ENCODE measurements around the gene LARGE1. TPM values are rescaled to one million over a fixed set of nuclear protein-coding genes. Genes with fewer than 3 reads are reported as not detected.

The LARGE1 gene
- total RNA-seq, 1 donor = 13.4 TPM

DNA sequence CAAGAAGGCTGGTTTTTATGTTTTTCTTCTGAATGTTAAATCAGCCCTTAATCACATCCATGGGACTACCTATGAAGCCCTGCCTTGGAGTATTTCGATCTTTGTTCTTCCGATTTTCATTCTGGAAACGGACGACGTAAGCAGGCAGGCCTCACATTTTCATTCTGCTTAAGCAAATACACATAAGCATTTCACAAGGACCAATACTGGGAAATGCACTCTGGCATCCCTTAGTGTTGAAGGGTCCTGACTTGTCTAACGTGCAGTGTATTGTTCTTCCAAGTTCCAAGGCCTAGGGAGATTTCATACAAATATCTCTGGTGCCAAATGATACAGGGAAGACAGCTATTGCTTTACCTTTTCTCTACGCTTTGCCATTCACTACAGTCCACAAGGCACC is 143.8 kb downstream of the LARGE1 start:
- DNase-seq (ENCODE audit: low read depth) = no peak
- TF ChIP-seq, protein P1, sequence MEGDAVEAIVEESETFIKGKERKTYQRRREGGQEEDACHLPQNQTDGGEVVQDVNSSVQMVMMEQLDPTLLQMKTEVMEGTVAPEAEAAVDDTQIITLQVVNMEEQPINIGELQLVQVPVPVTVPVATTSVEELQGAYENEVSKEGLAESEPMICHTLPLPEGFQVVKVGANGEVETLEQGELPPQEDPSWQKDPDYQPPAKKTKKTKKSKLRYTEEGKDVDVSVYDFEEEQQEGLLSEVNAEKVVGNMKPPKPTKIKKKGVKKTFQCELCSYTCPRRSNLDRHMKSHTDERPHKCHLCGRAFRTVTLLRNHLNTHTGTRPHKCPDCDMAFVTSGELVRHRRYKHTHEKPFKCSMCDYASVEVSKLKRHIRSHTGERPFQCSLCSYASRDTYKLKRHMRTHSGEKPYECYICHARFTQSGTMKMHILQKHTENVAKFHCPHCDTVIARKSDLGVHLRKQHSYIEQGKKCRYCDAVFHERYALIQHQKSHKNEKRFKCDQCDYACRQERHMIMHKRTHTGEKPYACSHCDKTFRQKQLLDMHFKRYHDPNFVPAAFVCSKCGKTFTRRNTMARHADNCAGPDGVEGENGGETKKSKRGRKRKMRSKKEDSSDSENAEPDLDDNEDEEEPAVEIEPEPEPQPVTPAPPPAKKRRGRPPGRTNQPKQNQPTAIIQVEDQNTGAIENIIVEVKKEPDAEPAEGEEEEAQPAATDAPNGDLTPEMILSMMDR (IDR thresholded peaks at IDR 0.05; ENCODE audit: insufficient read depth, low read depth, low read length) = no peak
- H3K4me3 ChIP-seq (ENCODE audit: low read depth, low read length) = no peak overlapping the region

DNA sequence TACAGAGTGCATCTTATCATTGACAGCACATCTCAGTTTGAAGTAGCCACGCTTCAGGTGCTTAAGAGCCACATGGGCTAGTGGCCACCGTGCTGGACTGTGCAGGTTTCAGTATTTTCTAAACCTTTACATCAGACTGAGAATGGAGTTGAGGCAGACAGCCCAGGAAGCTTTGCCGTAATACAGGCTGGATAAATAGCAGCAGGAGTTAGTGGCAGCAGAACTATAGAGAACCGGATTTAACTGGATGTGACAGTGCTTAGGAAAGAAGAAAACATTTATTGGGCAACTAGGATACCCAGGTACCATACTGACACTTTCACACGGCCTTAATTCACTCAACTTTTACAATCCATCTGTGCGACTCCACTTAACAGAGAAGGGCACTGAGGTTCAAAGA is 145.5 kb downstream of the LARGE1 start:
- TF ChIP-seq, protein P1 (IDR thresholded peaks at IDR 0.05; ENCODE audit: insufficient read depth, low read depth, low read length) = no peak
- DNase-seq (ENCODE audit: low read depth) = no peak
- H3K4me3 ChIP-seq (ENCODE audit: low read depth, low read length) = no peak overlapping the region

DNA sequence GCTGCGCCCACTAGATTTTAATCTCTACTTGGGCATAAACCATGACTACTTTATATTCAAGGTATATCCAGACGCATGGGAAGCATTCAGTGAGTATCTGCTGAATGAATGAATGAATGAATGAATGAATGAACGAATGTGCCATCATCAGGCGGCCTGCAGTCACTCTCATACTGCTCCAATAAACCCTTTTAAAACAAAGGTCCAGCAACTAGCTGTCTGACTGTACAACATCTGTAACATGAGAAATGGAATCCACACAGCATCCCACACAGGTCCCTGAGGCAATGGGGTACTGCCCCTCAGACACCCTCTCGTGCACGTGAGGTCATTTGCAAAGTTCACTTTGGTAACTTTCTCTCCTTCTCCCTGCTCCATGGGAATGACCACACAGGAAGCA is 147.5 kb downstream of the LARGE1 start:
- no peak for DNase-seq (ENCODE audit: low read depth)

DNA sequence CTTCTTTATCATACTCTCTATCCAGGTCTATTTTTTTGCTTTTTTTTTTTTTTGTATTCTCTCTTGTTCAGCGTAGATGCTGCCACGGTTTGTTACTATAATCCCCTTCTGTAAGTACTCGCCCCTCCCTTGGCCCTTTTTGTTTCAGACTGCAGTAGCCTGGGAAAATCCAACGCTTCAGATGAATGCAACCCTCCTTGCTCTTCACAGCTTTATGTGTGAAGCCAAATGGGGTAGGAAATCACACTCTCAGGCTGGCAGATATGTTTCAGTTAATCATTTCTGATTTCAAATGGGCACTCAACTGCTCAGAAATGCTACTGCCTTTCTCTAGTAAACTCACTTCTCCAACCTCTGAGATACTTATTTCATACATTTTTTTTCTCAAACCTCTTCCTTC is 149.1 kb downstream of the LARGE1 start:
- no peak overlapping the region for H3K4me3 ChIP-seq (ENCODE audit: low read depth, low read length)
- no peak for DNase-seq (ENCODE audit: low read depth)
- TF ChIP-seq, protein P1 (IDR thresholded peaks at IDR 0.05; ENCODE audit: insufficient read depth, low read depth, low read length) = no peak

More for the DNA sequence above, 147.5 kb downstream of the LARGE1 start:
- H3K4me3 ChIP-seq (ENCODE audit: low read depth, low read length) = no peak overlapping the region
- TF ChIP-seq, protein P1 (IDR thresholded peaks at IDR 0.05; ENCODE audit: insufficient read depth, low read depth, low read length) = no peak

DNA sequence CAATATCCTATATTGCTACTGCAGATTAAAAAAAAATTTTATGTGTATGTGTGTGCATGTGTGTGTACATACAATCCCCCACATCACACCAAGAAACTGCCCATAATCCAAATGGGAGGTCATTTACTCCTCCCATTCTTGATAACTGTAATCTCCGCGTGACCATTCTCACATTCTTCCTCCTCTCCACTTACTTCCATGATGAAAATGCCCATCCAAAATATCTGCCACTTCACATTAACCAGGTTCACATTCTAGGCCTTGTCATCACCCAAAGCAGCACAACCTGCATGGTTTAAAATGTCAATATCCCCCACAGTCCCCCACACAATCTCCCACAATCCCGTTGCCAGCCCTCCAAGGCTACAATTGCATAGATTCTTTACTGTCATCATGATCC is 149.6 kb downstream of the LARGE1 start:
- no peak overlapping the region for H3K4me3 ChIP-seq (ENCODE audit: low read depth, low read length)
- no peak for DNase-seq (ENCODE audit: low read depth)
- TF ChIP-seq, protein P1 (IDR thresholded peaks at IDR 0.05; ENCODE audit: insufficient read depth, low read depth, low read length) = no peak

DNA sequence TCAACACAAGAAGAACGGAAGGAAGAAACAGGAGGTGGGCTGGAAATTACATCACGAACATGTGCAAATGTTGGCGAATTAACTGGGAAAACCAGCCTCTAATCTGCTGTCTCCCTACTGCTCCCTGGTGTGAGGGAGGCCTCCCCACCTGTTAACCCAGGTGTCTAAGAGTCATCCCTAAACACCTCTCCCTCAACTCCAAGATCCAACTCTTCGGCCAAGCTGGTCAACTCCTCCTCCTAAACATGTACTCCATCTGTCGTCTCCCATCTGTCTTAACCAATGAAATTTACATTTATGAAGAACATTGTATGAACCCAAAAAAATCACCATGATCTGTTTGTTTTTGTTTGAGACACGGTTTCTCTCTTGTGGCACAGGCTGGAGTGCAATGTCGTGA is 154.2 kb downstream of the LARGE1 start:
- TF ChIP-seq, protein P1 (IDR thresholded peaks at IDR 0.05; ENCODE audit: insufficient read depth, low read depth, low read length) = no peak

DNA sequence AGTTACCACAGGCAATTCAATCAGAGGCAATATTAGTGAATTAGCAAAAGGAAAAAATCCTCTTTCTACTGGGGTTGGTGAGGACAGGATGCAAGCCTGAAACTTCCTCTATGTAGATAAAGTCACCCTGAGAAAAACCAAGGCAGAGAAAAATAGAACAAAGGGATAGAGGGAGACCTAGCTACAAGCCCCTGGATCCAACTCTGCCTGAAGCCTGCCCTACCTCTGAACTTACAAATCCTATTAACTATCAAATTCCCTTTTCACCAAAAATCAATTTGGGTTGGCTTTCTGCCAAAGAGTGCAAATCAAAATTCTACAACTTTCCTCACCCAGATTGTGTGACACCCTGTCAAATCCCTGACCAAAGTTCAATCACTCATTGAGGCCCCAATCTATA is 161.3 kb downstream of the LARGE1 start:
- H3K4me3 ChIP-seq (ENCODE audit: low read depth, low read length) = no peak overlapping the region
- TF ChIP-seq, protein P1 (IDR thresholded peaks at IDR 0.05; ENCODE audit: insufficient read depth, low read depth, low read length) = no peak
- DNase-seq (ENCODE audit: low read depth) = no peak

More for the DNA sequence above, 154.2 kb downstream of the LARGE1 start:
- DNase-seq (ENCODE audit: low read depth) = no peak
- no peak overlapping the region for H3K4me3 ChIP-seq (ENCODE audit: low read depth, low read length)
